IPS DF 4.7 (cell line): ENCODE data around the gene MECR.
"Not testable (repeated sequence)": the region's sequence is repeated elsewhere in the genome, so short reads cannot be mapped to it uniquely, and the experiment has no call there.

ENCODE experiments used
- DNase-seq: peaks from one replicate; pipeline ENCODE4 v3.0.0-alpha.2; 2013; ENCODE audit warnings: low spot score; ENCODE audit errors: extremely low read depth

MECR gene

GRCh38 chr1:29171521-29171920 is 59.2 kb downstream of the MECR start:
- DNase-seq: no peak

- DNase-seq: no peak
Observed at GRCh38 chr1:29171089-29171488, 59.6 kb downstream of the MECR start.

GRCh38 chr1:29169976-29170375 is 60.8 kb downstream of the MECR start:
- DNase-seq: no peak

GRCh38 chr1:29167904-29168303 is 62.8 kb downstream of the MECR start:
- DNase-seq: no peak

- DNase-seq: no peak
Observed at GRCh38 chr1:29166291-29166878, 64.3 kb downstream of the MECR start.

- DNase-seq: no peak
Observed at GRCh38 chr1:29164588-29164987, 66.1 kb downstream of the MECR start.

- no peak for DNase-seq
Observed at GRCh38 chr1:29162476-29163138, 68.1 kb downstream of the MECR start.

GRCh38 chr1:29162025-29162424 is 68.7 kb downstream of the MECR start:
- DNase-seq: no peak

- DNase-seq: no peak
Observed at GRCh38 chr1:29159773-29160172, 71.0 kb downstream of the MECR start.

- DNase-seq: no peak
Observed at GRCh38 chr1:29157269-29157601, 73.5 kb downstream of the MECR start.

GRCh38 chr1:29156543-29157268 is 74.0 kb downstream of the MECR start:
- DNase-seq: no peak

GRCh38 chr1:29152046-29152805 is 78.5 kb downstream of the MECR start:
- no peak for DNase-seq

GRCh38 chr1:29150346-29150745 is 80.4 kb downstream of the MECR start:
- DNase-seq: not testable (repeated sequence)

GRCh38 chr1:29148656-29149491 is 81.9 kb downstream of the MECR start:
- no peak for DNase-seq

- DNase-seq: no peak
Observed at GRCh38 chr1:29145739-29146437, 84.8 kb downstream of the MECR start.

- no peak for DNase-seq
Observed at GRCh38 chr1:29144178-29144577, 86.6 kb downstream of the MECR start.

GRCh38 chr1:29142714-29143113 is 88.0 kb downstream of the MECR start:
- DNase-seq: no peak
